Ramos (cell line): ENCODE measurements around the gene RIC1.

Experiments used
- in situ Hi-C: fragments of 300-500 bp; cut with MboI; formaldehyde crosslinking; loops from one replicate; pipeline ENCODE4 v1.14.3; 2022; ENCODE audit warnings: low sequenced_read_pairs; ENCODE audit not compliant: unreplicated experiment

The RIC1 gene

DNA sequence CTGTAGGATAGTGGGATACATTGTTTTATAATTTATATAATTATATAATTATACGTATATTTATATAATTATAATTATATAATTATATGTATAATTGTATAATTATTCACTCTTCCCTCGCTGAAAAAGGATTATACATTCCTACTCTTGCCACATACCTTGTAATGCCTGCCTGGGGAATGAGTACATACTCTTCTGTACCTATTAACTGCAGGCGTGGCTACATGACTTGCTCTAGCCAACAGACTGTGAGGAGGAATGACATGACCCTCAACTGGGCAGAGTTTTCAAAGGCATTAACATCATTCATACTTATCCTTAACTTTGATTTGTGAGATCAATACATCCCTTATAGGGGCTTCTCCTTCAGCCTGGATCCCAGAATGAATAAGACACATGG is 184.9 kb downstream of the RIC1 start:
- in situ Hi-C loops = no loop called here

DNA sequence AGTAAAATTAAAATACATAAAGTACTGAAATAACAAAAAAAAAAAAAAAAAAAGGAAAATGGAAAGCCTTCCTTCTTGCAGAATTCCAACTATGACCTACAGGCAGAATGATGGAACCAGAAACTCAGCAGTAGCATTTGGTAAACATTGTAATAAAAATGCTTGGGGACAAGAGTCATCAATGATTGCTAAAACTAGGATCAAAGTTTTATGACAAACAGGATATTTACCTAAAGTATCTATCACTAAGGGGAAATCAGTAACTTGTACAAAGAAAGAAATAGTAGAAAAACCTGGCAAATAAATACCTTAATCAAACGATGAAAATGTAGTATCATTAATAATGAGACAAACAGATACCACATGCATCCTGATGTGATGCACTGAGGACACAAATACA is 186.6 kb downstream of the RIC1 start:
- in situ Hi-C loops = no loop called here

- in situ Hi-C loops = no loop called here
Observed at GRCh38 chr9:5817862-5818261, 189.0 kb downstream of the RIC1 start.

DNA sequence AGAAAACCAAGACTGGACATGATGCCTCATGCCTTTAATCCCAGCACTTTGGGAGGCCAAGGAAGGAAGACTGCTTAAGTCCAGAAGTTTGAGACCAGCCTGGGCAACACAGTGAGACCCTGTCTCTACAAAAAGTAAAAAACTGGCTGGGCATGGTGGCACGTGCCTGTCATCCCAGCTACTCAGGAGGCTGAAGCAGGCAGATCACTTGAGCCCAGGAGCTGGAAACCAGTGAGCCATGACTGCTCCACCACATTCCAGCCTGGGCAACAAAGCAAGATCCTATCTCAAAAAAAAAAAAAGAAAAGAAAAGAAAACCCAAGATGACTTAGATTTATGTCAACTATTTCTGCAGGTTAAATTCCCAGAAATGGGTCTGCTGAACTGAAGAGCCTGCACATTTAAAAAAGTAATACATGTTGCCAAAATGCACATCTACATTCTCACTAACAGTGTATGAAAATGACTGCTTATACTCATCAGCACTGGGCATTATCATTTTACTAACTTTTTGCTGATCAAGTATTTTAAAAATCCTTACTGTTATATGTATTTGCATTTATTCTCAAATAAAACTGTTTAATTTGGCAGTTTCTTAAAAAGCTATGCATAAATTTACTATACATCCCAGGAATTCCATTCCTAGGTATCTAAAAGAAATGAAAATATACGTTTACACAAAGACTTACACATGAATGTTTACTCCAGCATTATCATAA is 189.7 kb downstream of the RIC1 start:
- in situ Hi-C loops = no loop called here

- in situ Hi-C loops = no loop called here
Observed at GRCh38 chr9:5819174-5819573, 190.3 kb downstream of the RIC1 start.

GRCh38 chr9:5820425-5820824 is 191.5 kb downstream of the RIC1 start:
- in situ Hi-C loops = no loop called here

DNA sequence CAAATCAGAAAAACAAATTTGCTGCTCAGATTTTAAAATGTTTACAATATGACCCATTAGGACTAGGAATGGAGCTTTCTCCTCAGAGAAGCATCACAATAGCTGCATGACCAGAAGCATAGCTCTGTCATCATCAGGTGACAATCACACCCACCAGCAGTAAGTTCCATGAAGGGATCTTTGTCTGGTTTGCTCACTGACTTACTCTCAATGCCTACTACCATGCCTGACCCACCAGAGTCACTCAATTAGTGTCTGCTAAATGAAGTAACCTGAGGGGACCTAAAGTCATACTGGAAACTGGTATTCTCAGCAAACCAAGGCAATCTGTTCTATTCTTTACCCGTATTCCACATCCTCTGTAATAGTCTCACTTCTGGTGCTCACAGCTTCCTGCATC is 196.3 kb downstream of the RIC1 start:
- in situ Hi-C loops = no loop called here
